ENCODE measurements around the gene TEP1.

The TEP1 gene

DNA sequence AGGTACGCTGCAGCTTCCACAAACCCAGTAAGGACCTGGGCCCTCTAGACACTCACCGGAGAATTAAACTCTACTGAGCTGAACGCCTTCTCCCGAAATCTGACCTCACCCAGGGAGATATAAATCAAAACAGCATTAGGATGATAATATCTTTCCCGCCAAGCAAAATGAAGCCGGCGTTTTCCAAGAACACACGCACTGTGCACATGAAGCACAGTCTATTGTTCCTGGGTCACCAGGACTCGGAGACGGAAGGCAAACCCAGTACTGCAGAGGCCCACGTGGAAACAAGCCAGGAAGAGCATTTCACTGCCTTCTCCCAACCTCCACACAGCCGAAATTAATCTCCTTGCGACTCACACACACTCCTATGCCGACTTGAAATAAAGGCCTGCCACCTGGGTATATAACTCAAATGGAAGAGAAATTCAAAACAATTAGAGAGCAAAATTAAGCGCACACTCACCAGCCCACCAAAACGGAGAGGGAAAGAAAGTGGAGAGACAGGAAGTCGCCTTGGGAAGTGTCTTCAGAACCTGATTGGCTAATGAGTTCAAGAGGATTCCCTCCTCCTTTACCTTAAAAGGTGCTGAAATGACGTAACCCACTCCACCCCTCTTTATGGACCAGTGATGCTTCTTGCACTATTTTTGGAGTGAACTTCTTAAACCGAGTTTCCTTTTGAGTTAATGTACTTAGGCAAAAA is 80.4 kb downstream of the TEP1 start, which contains the start of gene CCNB1IP1:
TSS of gene CCNB1IP1 (minus strand) at position 492 of the 706 bp plus-strand sequence. CDS start 16,756 bp downstream, outside the sequence.
- peak; percentile 86 to 92 for DNase-seq (ENCODE audit: low read depth in 1 of 2, low spot score in 1 of 2)
- Histone ChIP-seq H3K27ac (replicated peaks) (peak within 1 kb of the TSS; percentile 66), H3K4me3 (replicated peaks; ENCODE audit: insufficient read depth, low read length) (peak within 1 kb of the TSS; percentile 52), H3K27me3 (ENCODE audit: insufficient read depth, poor library complexity, severe bottlenecking) (no peaks in the 10 kb centered on the region)
- TF ChIP-seq REST (IDR thresholded peaks at IDR 0.05; ENCODE audit: insufficient replicate concordance, low read depth) (peak; percentile 16), SPI1 (IDR thresholded peaks at IDR 0.05; ENCODE audit: borderline replicate concordance, low read depth) (peak; percentile 57; the same call in 1 of the 2 replicates), POLR2AphosphoS5 (IDR thresholded peaks at IDR 0.05; ENCODE audit: low read depth) (no peak), CTCF (IDR thresholded peaks at IDR 0.05; ENCODE audit: insufficient read depth, low read length) (no peak), GABPA (IDR thresholded peaks at IDR 0.05; ENCODE audit: low read depth) (no peak)

- TF ChIP-seq CTCF (IDR thresholded peaks at IDR 0.05; ENCODE audit: insufficient read depth, low read length): no peak
- no peak for TF ChIP-seq POLR2AphosphoS5 (IDR thresholded peaks at IDR 0.05; ENCODE audit: low read depth)
- TF ChIP-seq SPI1 (IDR thresholded peaks at IDR 0.05; ENCODE audit: borderline replicate concordance, low read depth): no peak
- no peak for TF ChIP-seq REST (IDR thresholded peaks at IDR 0.05; ENCODE audit: insufficient replicate concordance, low read depth)
- no peak for TF ChIP-seq GABPA (IDR thresholded peaks at IDR 0.05; ENCODE audit: low read depth)
- Histone ChIP-seq H3K27me3 (ENCODE audit: insufficient read depth, poor library complexity, severe bottlenecking) (no peaks in the 10 kb centered on the region), H3K4me3 (replicated peaks; ENCODE audit: insufficient read depth, low read length) (peak overlapping the region; percentile 52), H3K27ac (replicated peaks) (peak overlapping the region; percentile 66)
- DNase-seq (ENCODE audit: low read depth in 1 of 2, low spot score in 1 of 2): no peak
Observed at GRCh38 chr14:20332431-20332787, 80.9 kb downstream of the TEP1 start.

GRCh38 chr14:20331053-20331613 is 82.2 kb downstream of the TEP1 start:
- DNase-seq (ENCODE audit: low read depth in 1 of 2, low spot score in 1 of 2): no peak
- no peak for TF ChIP-seq REST (IDR thresholded peaks at IDR 0.05; ENCODE audit: insufficient replicate concordance, low read depth)
- TF ChIP-seq CTCF (IDR thresholded peaks at IDR 0.05; ENCODE audit: insufficient read depth, low read length): no peak
- TF ChIP-seq SPI1 (IDR thresholded peaks at IDR 0.05; ENCODE audit: borderline replicate concordance, low read depth): no peak
- no peak for TF ChIP-seq GABPA (IDR thresholded peaks at IDR 0.05; ENCODE audit: low read depth)
- no peak for TF ChIP-seq POLR2AphosphoS5 (IDR thresholded peaks at IDR 0.05; ENCODE audit: low read depth)
- Histone ChIP-seq H3K27me3 (ENCODE audit: insufficient read depth, poor library complexity, severe bottlenecking) (no peaks in the 10 kb centered on the region), H3K4me3 (replicated peaks; ENCODE audit: insufficient read depth, low read length) (peak overlapping the region; percentile 52), H3K27ac (replicated peaks) (no peak overlapping the region)

All from HL-60 (cell line).